ENCODE measurements around the gene TRPM8.

The TRPM8 gene

GRCh38 chr2:233991196-233991595 is 74.0 kb downstream of the TRPM8 start:
- H3K4me1 ChIP-seq (ENCODE audit: control insufficient read depth in 1 of 2, insufficient read depth in 2 of 2, low read length in 2 of 2): no peaks in the 10 kb centered on the region
- H3K27ac ChIP-seq (ENCODE audit: low read length): no peak overlapping the region

GRCh38 chr2:233992513-233993217 is 75.5 kb downstream of the TRPM8 start:
- Histone ChIP-seq H3K27me3 (ENCODE audit: low read depth, low read length) (no peaks in the 10 kb centered on the region), H3K36me3 (ENCODE audit: control insufficient read depth in 1 of 2, insufficient read depth in 2 of 2, low read length in 2 of 2) (no peaks in the 10 kb centered on the region), H3K4me1 (ENCODE audit: control insufficient read depth in 1 of 2, insufficient read depth in 2 of 2, low read length in 2 of 2) (no peaks in the 10 kb centered on the region), H3K4me3 (ENCODE audit: low read depth in 1 of 2, low read length in 2 of 2) (no peak overlapping the region), H3K9me3 (ENCODE audit: control insufficient read depth in 1 of 2, low read length in 2 of 2) (no peaks in the 10 kb centered on the region), H3K27ac (ENCODE audit: low read length) (no peak overlapping the region)

More at GRCh38 chr2:233991196-233991595, 74.0 kb downstream of the TRPM8 start:
- H3K36me3 ChIP-seq (ENCODE audit: control insufficient read depth in 1 of 2, insufficient read depth in 2 of 2, low read length in 2 of 2): no peaks in the 10 kb centered on the region
- no peaks in the 10 kb centered on the region for H3K27me3 ChIP-seq (ENCODE audit: low read depth, low read length)
- no peaks in the 10 kb centered on the region for H3K9me3 ChIP-seq (ENCODE audit: control insufficient read depth in 1 of 2, low read length in 2 of 2)
- H3K4me3 ChIP-seq (ENCODE audit: low read depth in 1 of 2, low read length in 2 of 2): no peak overlapping the region

GRCh38 chr2:233993461-233993860 is 76.3 kb downstream of the TRPM8 start:
- no peaks in the 10 kb centered on the region for H3K27me3 ChIP-seq (ENCODE audit: low read depth, low read length)
- no peaks in the 10 kb centered on the region for H3K4me1 ChIP-seq (ENCODE audit: control insufficient read depth in 1 of 2, insufficient read depth in 2 of 2, low read length in 2 of 2)
- no peak overlapping the region for H3K4me3 ChIP-seq (ENCODE audit: low read depth in 1 of 2, low read length in 2 of 2)
- no peak overlapping the region for H3K27ac ChIP-seq (ENCODE audit: low read length)
- no peaks in the 10 kb centered on the region for H3K36me3 ChIP-seq (ENCODE audit: control insufficient read depth in 1 of 2, insufficient read depth in 2 of 2, low read length in 2 of 2)
- no peaks in the 10 kb centered on the region for H3K9me3 ChIP-seq (ENCODE audit: control insufficient read depth in 1 of 2, low read length in 2 of 2)

GRCh38 chr2:233994151-233994550 is 77.0 kb downstream of the TRPM8 start:
- Histone ChIP-seq H3K4me3 (ENCODE audit: low read depth in 1 of 2, low read length in 2 of 2) (no peak overlapping the region), H3K27me3 (ENCODE audit: low read depth, low read length) (no peaks in the 10 kb centered on the region), H3K4me1 (ENCODE audit: control insufficient read depth in 1 of 2, insufficient read depth in 2 of 2, low read length in 2 of 2) (no peaks in the 10 kb centered on the region), H3K27ac (ENCODE audit: low read length) (no peak overlapping the region), H3K36me3 (ENCODE audit: control insufficient read depth in 1 of 2, insufficient read depth in 2 of 2, low read length in 2 of 2) (no peaks in the 10 kb centered on the region), H3K9me3 (ENCODE audit: control insufficient read depth in 1 of 2, low read length in 2 of 2) (no peaks in the 10 kb centered on the region)

- H3K27me3 ChIP-seq (ENCODE audit: low read depth, low read length): no peaks in the 10 kb centered on the region
- H3K36me3 ChIP-seq (ENCODE audit: control insufficient read depth in 1 of 2, insufficient read depth in 2 of 2, low read length in 2 of 2): no peaks in the 10 kb centered on the region
- H3K4me1 ChIP-seq (ENCODE audit: control insufficient read depth in 1 of 2, insufficient read depth in 2 of 2, low read length in 2 of 2): no peaks in the 10 kb centered on the region
- no peak overlapping the region for H3K27ac ChIP-seq (ENCODE audit: low read length)
- H3K9me3 ChIP-seq (ENCODE audit: control insufficient read depth in 1 of 2, low read length in 2 of 2): no peaks in the 10 kb centered on the region
- no peak overlapping the region for H3K4me3 ChIP-seq (ENCODE audit: low read depth in 1 of 2, low read length in 2 of 2)
These were observed 78.8 kb downstream of the TRPM8 start for GRCh38 chr2:233996000-233996399.

- Histone ChIP-seq H3K27ac (ENCODE audit: low read length) (no peak overlapping the region), H3K9me3 (ENCODE audit: control insufficient read depth in 1 of 2, low read length in 2 of 2) (no peaks in the 10 kb centered on the region), H3K27me3 (ENCODE audit: low read depth, low read length) (no peaks in the 10 kb centered on the region), H3K4me3 (ENCODE audit: low read depth in 1 of 2, low read length in 2 of 2) (no peak overlapping the region), H3K4me1 (ENCODE audit: control insufficient read depth in 1 of 2, insufficient read depth in 2 of 2, low read length in 2 of 2) (no peaks in the 10 kb centered on the region), H3K36me3 (ENCODE audit: control insufficient read depth in 1 of 2, insufficient read depth in 2 of 2, low read length in 2 of 2) (no peaks in the 10 kb centered on the region)
These were observed 79.3 kb downstream of the TRPM8 start for GRCh38 chr2:233996461-233996860.

- Histone ChIP-seq H3K27ac (ENCODE audit: low read length) (no peak overlapping the region), H3K9me3 (ENCODE audit: control insufficient read depth in 1 of 2, low read length in 2 of 2) (no peaks in the 10 kb centered on the region), H3K4me3 (ENCODE audit: low read depth in 1 of 2, low read length in 2 of 2) (no peak overlapping the region), H3K27me3 (ENCODE audit: low read depth, low read length) (no peaks in the 10 kb centered on the region), H3K4me1 (ENCODE audit: control insufficient read depth in 1 of 2, insufficient read depth in 2 of 2, low read length in 2 of 2) (no peaks in the 10 kb centered on the region), H3K36me3 (ENCODE audit: control insufficient read depth in 1 of 2, insufficient read depth in 2 of 2, low read length in 2 of 2) (no peaks in the 10 kb centered on the region)
These were observed 80.5 kb downstream of the TRPM8 start for GRCh38 chr2:233997707-233998106.

GRCh38 chr2:233999182-233999581 is 82.0 kb downstream of the TRPM8 start:
- no peaks in the 10 kb centered on the region for H3K27me3 ChIP-seq (ENCODE audit: low read depth, low read length)
- no peaks in the 10 kb centered on the region for H3K36me3 ChIP-seq (ENCODE audit: control insufficient read depth in 1 of 2, insufficient read depth in 2 of 2, low read length in 2 of 2)
- no peak overlapping the region for H3K4me3 ChIP-seq (ENCODE audit: low read depth in 1 of 2, low read length in 2 of 2)

GRCh38 chr2:234001380-234002160 is 84.4 kb downstream of the TRPM8 start:
- Histone ChIP-seq H3K9me3 (ENCODE audit: control insufficient read depth in 1 of 2, low read length in 2 of 2) (no peaks in the 10 kb centered on the region), H3K4me1 (ENCODE audit: control insufficient read depth in 1 of 2, insufficient read depth in 2 of 2, low read length in 2 of 2) (no peaks in the 10 kb centered on the region), H3K4me3 (ENCODE audit: low read depth in 1 of 2, low read length in 2 of 2) (no peak overlapping the region), H3K27ac (ENCODE audit: low read length) (no peak overlapping the region), H3K27me3 (ENCODE audit: low read depth, low read length) (no peaks in the 10 kb centered on the region), H3K36me3 (ENCODE audit: control insufficient read depth in 1 of 2, insufficient read depth in 2 of 2, low read length in 2 of 2) (no peaks in the 10 kb centered on the region)

More at GRCh38 chr2:233999182-233999581, 82.0 kb downstream of the TRPM8 start:
- Histone ChIP-seq H3K27ac (ENCODE audit: low read length) (no peak overlapping the region), H3K9me3 (ENCODE audit: control insufficient read depth in 1 of 2, low read length in 2 of 2) (no peaks in the 10 kb centered on the region), H3K4me1 (ENCODE audit: control insufficient read depth in 1 of 2, insufficient read depth in 2 of 2, low read length in 2 of 2) (no peaks in the 10 kb centered on the region)

GRCh38 chr2:234002281-234002680 is 85.1 kb downstream of the TRPM8 start:
- Histone ChIP-seq H3K9me3 (ENCODE audit: control insufficient read depth in 1 of 2, low read length in 2 of 2) (no peaks in the 10 kb centered on the region), H3K4me1 (ENCODE audit: control insufficient read depth in 1 of 2, insufficient read depth in 2 of 2, low read length in 2 of 2) (no peaks in the 10 kb centered on the region), H3K27ac (ENCODE audit: low read length) (no peak overlapping the region), H3K36me3 (ENCODE audit: control insufficient read depth in 1 of 2, insufficient read depth in 2 of 2, low read length in 2 of 2) (no peaks in the 10 kb centered on the region), H3K27me3 (ENCODE audit: low read depth, low read length) (no peaks in the 10 kb centered on the region), H3K4me3 (ENCODE audit: low read depth in 1 of 2, low read length in 2 of 2) (no peak overlapping the region)

GRCh38 chr2:234003972-234004617 is 86.9 kb downstream of the TRPM8 start:
- Histone ChIP-seq H3K27me3 (ENCODE audit: low read depth, low read length) (no peaks in the 10 kb centered on the region), H3K4me3 (ENCODE audit: low read depth in 1 of 2, low read length in 2 of 2) (no peak overlapping the region), H3K9me3 (ENCODE audit: control insufficient read depth in 1 of 2, low read length in 2 of 2) (no peaks in the 10 kb centered on the region), H3K27ac (ENCODE audit: low read length) (no peak overlapping the region), H3K36me3 (ENCODE audit: control insufficient read depth in 1 of 2, insufficient read depth in 2 of 2, low read length in 2 of 2) (no peaks in the 10 kb centered on the region), H3K4me1 (ENCODE audit: control insufficient read depth in 1 of 2, insufficient read depth in 2 of 2, low read length in 2 of 2) (no peaks in the 10 kb centered on the region)
